Measurements from ENCODE around the gene TM6SF1. TPM values are rescaled to one million over a fixed set of nuclear protein-coding genes. Genes with fewer than 3 reads are reported as not detected.

The TM6SF1 gene
- total and polyA plus RNA-seq, 2 experiments from 2014 or later = 0.14 TPM; not detected in 1

- no peaks in the 10 kb centered on the region for H3K4me1 ChIP-seq (ENCODE audit: insufficient read depth)
- H3K9me2 ChIP-seq (ENCODE audit: insufficient read depth) = no peaks in the 10 kb centered on the region
- H3K4me3 ChIP-seq = no peak overlapping the region
- H2AFZ ChIP-seq = no peak overlapping the region
- no peaks in the 10 kb centered on the region for H3K79me2 ChIP-seq (ENCODE audit: insufficient read depth)
- no peak overlapping the region for H3K27ac ChIP-seq
- no peaks in the 10 kb centered on the region for H3F3A ChIP-seq (ENCODE audit: insufficient read depth)
- H4K20me1 ChIP-seq (ENCODE audit: insufficient read depth) = no peaks in the 10 kb centered on the region
- no peaks in the 10 kb centered on the region for H3K36me3 ChIP-seq (ENCODE audit: low read depth)
- no peak for DNase-seq
- WGBS, 2 experiments (ENCODE audit: low coverage in 1 of 2, low lambda C conversion rate in 2 of 2, missing lambda C conversion rate in 2 of 2) = 87 to 91% methylated on average over 11 of the region's 11 CpGs
- in situ Hi-C loops (cut with MboI) = no loop called here
- H3K9me3 ChIP-seq (ENCODE audit: low read depth) = no peaks in the 10 kb centered on the region
- no peak for TF ChIP-seq EZH2phosphoT487 (IDR thresholded peaks at IDR 0.05; ENCODE audit: insufficient read depth, low read depth)
- TF ChIP-seq EZH2 (IDR thresholded peaks at IDR 0.05; ENCODE audit: insufficient read depth, poor library complexity, severe bottlenecking) = no peak
- no peaks in the 10 kb centered on the region for H3K27me3 ChIP-seq (replicated peaks; ENCODE audit: insufficient read depth)
- no peak overlapping the region for H3K4me2 ChIP-seq (ENCODE audit: unreplicated experiment)
- no peak overlapping the region for H3K9ac ChIP-seq
Observed at GRCh38 chr15:83115831-83116565, 8.6 kb downstream of the TM6SF1 start.

GRCh38 chr15:83118291-83118827 is 10.9 kb downstream of the TM6SF1 start:
- H3K27ac ChIP-seq = no peak overlapping the region
- no peaks in the 10 kb centered on the region for H3K79me2 ChIP-seq (ENCODE audit: insufficient read depth)
- no peaks in the 10 kb centered on the region for H3K9me2 ChIP-seq (ENCODE audit: insufficient read depth)

GRCh38 chr15:83118968-83119367 is 11.5 kb downstream of the TM6SF1 start:
- Histone ChIP-seq H3K27ac (no peak overlapping the region), H3K4me1 (ENCODE audit: insufficient read depth) (no peaks in the 10 kb centered on the region), H3K36me3 (ENCODE audit: low read depth) (no peaks in the 10 kb centered on the region), H3K27me3 (replicated peaks; ENCODE audit: insufficient read depth) (no peaks in the 10 kb centered on the region), H4K20me1 (ENCODE audit: insufficient read depth) (no peaks in the 10 kb centered on the region), H3K9ac (no peak overlapping the region), H3K9me3 (ENCODE audit: low read depth) (no peaks in the 10 kb centered on the region), H3K9me2 (ENCODE audit: insufficient read depth) (no peaks in the 10 kb centered on the region), H3K4me3 (no peak overlapping the region), H2AFZ (no peak overlapping the region), H3K79me2 (ENCODE audit: insufficient read depth) (no peaks in the 10 kb centered on the region), H3F3A (ENCODE audit: insufficient read depth) (no peaks in the 10 kb centered on the region), H3K4me2 (ENCODE audit: unreplicated experiment) (no peak overlapping the region)
- DNase-seq = no peak
- 94 to 96% methylated on average over 4 of the region's 4 CpGs for WGBS, 2 experiments (ENCODE audit: low coverage in 1 of 2, low lambda C conversion rate in 2 of 2, missing lambda C conversion rate in 2 of 2)
- in situ Hi-C loops (cut with MboI) = no loop called here
- TF ChIP-seq EZH2 (IDR thresholded peaks at IDR 0.05; ENCODE audit: insufficient read depth, poor library complexity, severe bottlenecking) (no peak), EZH2phosphoT487 (IDR thresholded peaks at IDR 0.05; ENCODE audit: insufficient read depth, low read depth) (no peak)

More at GRCh38 chr15:83118291-83118827, 10.9 kb downstream of the TM6SF1 start:
- Histone ChIP-seq H3K27me3 (replicated peaks; ENCODE audit: insufficient read depth) (no peaks in the 10 kb centered on the region), H3K36me3 (ENCODE audit: low read depth) (no peaks in the 10 kb centered on the region), H2AFZ (no peak overlapping the region), H3K9me3 (ENCODE audit: low read depth) (no peaks in the 10 kb centered on the region), H4K20me1 (ENCODE audit: insufficient read depth) (no peaks in the 10 kb centered on the region), H3K4me1 (ENCODE audit: insufficient read depth) (no peaks in the 10 kb centered on the region), H3K9ac (no peak overlapping the region), H3K4me2 (ENCODE audit: unreplicated experiment) (no peak overlapping the region), H3K4me3 (no peak overlapping the region), H3F3A (ENCODE audit: insufficient read depth) (no peaks in the 10 kb centered on the region)
- DNase-seq = no peak
- in situ Hi-C loops (cut with MboI) = no loop called here
- TF ChIP-seq EZH2 (IDR thresholded peaks at IDR 0.05; ENCODE audit: insufficient read depth, poor library complexity, severe bottlenecking) (no peak), EZH2phosphoT487 (IDR thresholded peaks at IDR 0.05; ENCODE audit: insufficient read depth, low read depth) (no peak)
- WGBS, 2 experiments (ENCODE audit: low coverage in 1 of 2, low lambda C conversion rate in 2 of 2, missing lambda C conversion rate in 2 of 2) = 45 to 61% methylated on average over 6 of the region's 6 CpGs

- Histone ChIP-seq H3K9me3 (ENCODE audit: low read depth) (no peaks in the 10 kb centered on the region), H3K79me2 (ENCODE audit: insufficient read depth) (no peaks in the 10 kb centered on the region), H2AFZ (no peak overlapping the region), H3K9ac (no peak overlapping the region), H3F3A (ENCODE audit: insufficient read depth) (no peaks in the 10 kb centered on the region), H3K36me3 (ENCODE audit: low read depth) (no peaks in the 10 kb centered on the region), H4K20me1 (ENCODE audit: insufficient read depth) (no peaks in the 10 kb centered on the region), H3K4me1 (ENCODE audit: insufficient read depth) (no peaks in the 10 kb centered on the region), H3K27ac (no peak overlapping the region), H3K4me2 (ENCODE audit: unreplicated experiment) (no peak overlapping the region), H3K4me3 (no peak overlapping the region), H3K9me2 (ENCODE audit: insufficient read depth) (no peaks in the 10 kb centered on the region), H3K27me3 (replicated peaks; ENCODE audit: insufficient read depth) (no peaks in the 10 kb centered on the region)
- TF ChIP-seq EZH2 (IDR thresholded peaks at IDR 0.05; ENCODE audit: insufficient read depth, poor library complexity, severe bottlenecking) = no peak
- no peak for TF ChIP-seq EZH2phosphoT487 (IDR thresholded peaks at IDR 0.05; ENCODE audit: insufficient read depth, low read depth)
- 71 to 73% methylated on average over 9 of the region's 9 CpGs for WGBS, 2 experiments (ENCODE audit: low coverage in 1 of 2, low lambda C conversion rate in 2 of 2, missing lambda C conversion rate in 2 of 2)
- no peak for DNase-seq
- in situ Hi-C loops (cut with MboI) = no loop called here
Observed at GRCh38 chr15:83119968-83120581, 12.6 kb downstream of the TM6SF1 start.
